ENCODE data around the gene DHX58.

The DHX58 gene

DNA sequence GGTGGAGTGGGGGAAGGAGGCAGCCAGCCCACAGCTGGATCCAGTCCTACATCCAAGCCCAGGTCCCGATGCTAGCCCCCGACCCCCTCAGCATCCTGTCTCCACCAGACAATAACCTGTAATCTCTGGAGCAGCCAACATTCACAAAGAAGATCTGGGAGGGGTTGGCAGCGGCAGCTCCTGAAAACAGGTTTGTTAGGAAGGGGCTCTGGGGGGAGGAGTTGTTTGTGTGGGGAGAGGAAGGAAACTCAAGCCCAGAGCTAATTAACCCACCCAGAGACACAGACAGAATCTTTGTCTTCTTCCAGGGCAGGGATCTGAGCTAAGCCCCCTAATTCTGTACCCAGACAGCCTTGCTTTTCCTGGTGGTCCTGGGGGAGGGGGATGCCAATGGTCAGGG lies 57.5 kb downstream of the DHX58 start:
- no peaks in the 10 kb centered on the region for H3F3A ChIP-seq (ENCODE audit: insufficient read depth, low read length)
- H4K20me1 ChIP-seq (ENCODE audit: insufficient read depth, low read length) = no peaks in the 10 kb centered on the region
- H3K79me2 ChIP-seq (ENCODE audit: low read length) = no peaks in the 10 kb centered on the region
- no peak overlapping the region for H3K4me2 ChIP-seq (ENCODE audit: low read depth, low read length)
- H3K4me1 ChIP-seq (ENCODE audit: low read length) = no peaks in the 10 kb centered on the region
- H3K27ac ChIP-seq (ENCODE audit: low read length) = no peak overlapping the region
- H3K36me3 ChIP-seq (replicated peaks; ENCODE audit: insufficient read depth, low read length) = no peaks in the 10 kb centered on the region
- peaks cover 34% of the 10 kb centered on the region for H3K27me3 ChIP-seq (replicated peaks; ENCODE audit: insufficient read depth, low read length)
- H3K4me3 ChIP-seq (ENCODE audit: low read length) = no peak overlapping the region
- no peaks in the 10 kb centered on the region for H3K9me3 ChIP-seq (replicated peaks; ENCODE audit: insufficient read depth, low read length)
- H3K9me2 ChIP-seq (replicated peaks; ENCODE audit: insufficient read depth, low read length) = no peaks in the 10 kb centered on the region
- no peak for DNase-seq
- no peak for TF ChIP-seq EZH2phosphoT487 (IDR thresholded peaks at IDR 0.05; ENCODE audit: low read length)
- TF ChIP-seq, protein P1, sequence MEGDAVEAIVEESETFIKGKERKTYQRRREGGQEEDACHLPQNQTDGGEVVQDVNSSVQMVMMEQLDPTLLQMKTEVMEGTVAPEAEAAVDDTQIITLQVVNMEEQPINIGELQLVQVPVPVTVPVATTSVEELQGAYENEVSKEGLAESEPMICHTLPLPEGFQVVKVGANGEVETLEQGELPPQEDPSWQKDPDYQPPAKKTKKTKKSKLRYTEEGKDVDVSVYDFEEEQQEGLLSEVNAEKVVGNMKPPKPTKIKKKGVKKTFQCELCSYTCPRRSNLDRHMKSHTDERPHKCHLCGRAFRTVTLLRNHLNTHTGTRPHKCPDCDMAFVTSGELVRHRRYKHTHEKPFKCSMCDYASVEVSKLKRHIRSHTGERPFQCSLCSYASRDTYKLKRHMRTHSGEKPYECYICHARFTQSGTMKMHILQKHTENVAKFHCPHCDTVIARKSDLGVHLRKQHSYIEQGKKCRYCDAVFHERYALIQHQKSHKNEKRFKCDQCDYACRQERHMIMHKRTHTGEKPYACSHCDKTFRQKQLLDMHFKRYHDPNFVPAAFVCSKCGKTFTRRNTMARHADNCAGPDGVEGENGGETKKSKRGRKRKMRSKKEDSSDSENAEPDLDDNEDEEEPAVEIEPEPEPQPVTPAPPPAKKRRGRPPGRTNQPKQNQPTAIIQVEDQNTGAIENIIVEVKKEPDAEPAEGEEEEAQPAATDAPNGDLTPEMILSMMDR (IDR thresholded peaks at IDR 0.05; ENCODE audit: low read length) = no peak
- no peak for TF ChIP-seq EZH2 (optimal IDR thresholded peaks at IDR 0.05; ENCODE audit: low read depth, low read length)
- no peak overlapping the region for H2AFZ ChIP-seq (ENCODE audit: low read length)
- no peak overlapping the region for H3K9ac ChIP-seq (ENCODE audit: low read length)

DNA sequence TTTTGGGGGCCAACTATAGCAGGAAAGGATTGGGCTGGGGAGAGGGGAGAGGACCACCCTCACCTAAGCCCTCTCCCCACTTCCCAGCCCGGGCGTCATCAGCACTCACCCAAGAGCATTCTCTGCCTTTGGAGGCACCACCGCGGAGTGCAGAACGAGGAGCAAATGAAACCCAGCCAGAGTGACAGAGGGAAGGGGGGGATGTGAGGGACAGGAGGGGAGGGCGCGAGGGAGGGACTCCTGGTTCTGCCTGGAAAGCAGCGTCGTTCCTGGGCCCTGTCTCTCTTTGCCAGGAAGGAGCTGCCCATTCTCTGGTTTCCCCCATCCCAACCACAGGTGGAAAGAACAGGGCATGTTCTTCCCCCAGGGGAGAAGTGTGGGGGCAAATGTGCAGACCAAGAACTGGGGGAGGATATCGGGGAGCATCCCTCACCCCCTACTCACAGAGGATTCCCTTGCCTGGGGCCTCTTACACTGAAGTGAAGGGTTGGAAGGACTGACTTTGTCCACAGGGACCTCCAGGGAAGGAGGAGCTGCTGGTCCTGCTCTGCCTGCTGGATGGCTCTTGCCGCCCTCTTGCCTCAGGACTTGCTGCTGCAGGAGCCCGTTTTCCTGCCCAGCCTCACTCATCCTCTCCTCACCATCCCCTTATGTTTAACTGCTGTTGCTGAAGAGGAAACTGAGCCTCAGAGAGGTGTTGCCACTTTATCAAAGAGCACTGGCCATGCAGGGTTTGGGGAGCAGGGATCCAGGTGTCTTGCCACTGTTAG lies 58.6 kb downstream of the DHX58 start:
- no peaks in the 10 kb centered on the region for H3K9me2 ChIP-seq (replicated peaks; ENCODE audit: insufficient read depth, low read length)
- no peaks in the 10 kb centered on the region for H3F3A ChIP-seq (ENCODE audit: insufficient read depth, low read length)
- H3K4me2 ChIP-seq (ENCODE audit: low read depth, low read length) = no peak overlapping the region
- TF ChIP-seq EZH2 (optimal IDR thresholded peaks at IDR 0.05; ENCODE audit: low read depth, low read length) = no peak
- no peak for TF ChIP-seq EZH2phosphoT487 (IDR thresholded peaks at IDR 0.05; ENCODE audit: low read length)
- TF ChIP-seq, protein P1 (IDR thresholded peaks at IDR 0.05; ENCODE audit: low read length) = no peak
- H2AFZ ChIP-seq (ENCODE audit: low read length) = no peak overlapping the region
- H3K27ac ChIP-seq (ENCODE audit: low read length) = no peak overlapping the region
- H3K79me2 ChIP-seq (ENCODE audit: low read length) = no peaks in the 10 kb centered on the region
- no peak overlapping the region for H3K4me3 ChIP-seq (ENCODE audit: low read length)
- no peak overlapping the region for H3K9ac ChIP-seq (ENCODE audit: low read length)
- H3K9me3 ChIP-seq (replicated peaks; ENCODE audit: insufficient read depth, low read length) = no peaks in the 10 kb centered on the region
- no peaks in the 10 kb centered on the region for H4K20me1 ChIP-seq (ENCODE audit: insufficient read depth, low read length)
- DNase-seq = no peak
- H3K4me1 ChIP-seq (ENCODE audit: low read length) = no peaks in the 10 kb centered on the region
- no peaks in the 10 kb centered on the region for H3K36me3 ChIP-seq (replicated peaks; ENCODE audit: insufficient read depth, low read length)
- peaks cover 41% of the 10 kb centered on the region for H3K27me3 ChIP-seq (replicated peaks; ENCODE audit: insufficient read depth, low read length)

DNA sequence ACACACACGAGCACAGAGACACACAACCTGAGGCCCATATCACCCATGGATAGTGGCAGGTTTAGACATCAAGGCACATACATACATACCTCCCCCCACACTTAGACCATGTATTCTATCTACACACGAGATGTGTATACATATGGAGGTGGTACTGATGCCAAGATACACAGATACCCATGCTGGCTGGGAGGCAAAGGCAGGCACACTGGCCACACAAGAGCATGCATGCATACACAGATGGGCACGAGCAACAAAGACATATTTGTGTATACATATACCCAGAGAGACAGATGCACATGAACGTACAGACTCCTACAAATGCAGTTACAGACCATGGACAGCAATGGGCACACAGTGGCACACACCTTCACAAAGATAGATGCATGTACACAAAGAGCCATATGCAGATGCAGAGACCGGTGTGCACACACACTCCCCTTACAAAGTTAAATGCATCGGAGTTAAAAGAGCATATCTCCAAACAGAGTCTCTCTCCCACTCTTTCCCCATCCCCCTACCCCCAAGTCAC lies 60.1 kb downstream of the DHX58 start:
- H3K9ac ChIP-seq (ENCODE audit: low read length) = no peak overlapping the region
- no peaks in the 10 kb centered on the region for H3K9me3 ChIP-seq (replicated peaks; ENCODE audit: insufficient read depth, low read length)
- no peaks in the 10 kb centered on the region for H3K4me1 ChIP-seq (ENCODE audit: low read length)
- H2AFZ ChIP-seq (ENCODE audit: low read length) = no peak overlapping the region
- no peaks in the 10 kb centered on the region for H3K36me3 ChIP-seq (replicated peaks; ENCODE audit: insufficient read depth, low read length)
- no peaks in the 10 kb centered on the region for H3F3A ChIP-seq (ENCODE audit: insufficient read depth, low read length)
- H3K27me3 ChIP-seq (replicated peaks; ENCODE audit: insufficient read depth, low read length) = peaks cover 42% of the 10 kb centered on the region
- no peak overlapping the region for H3K27ac ChIP-seq (ENCODE audit: low read length)
- TF ChIP-seq, protein P1 (IDR thresholded peaks at IDR 0.05; ENCODE audit: low read length) = no peak
- TF ChIP-seq EZH2phosphoT487 (IDR thresholded peaks at IDR 0.05; ENCODE audit: low read length) = no peak
- TF ChIP-seq EZH2 (optimal IDR thresholded peaks at IDR 0.05; ENCODE audit: low read depth, low read length) = no peak
- no peak for DNase-seq
- H3K9me2 ChIP-seq (replicated peaks; ENCODE audit: insufficient read depth, low read length) = no peaks in the 10 kb centered on the region
- no peak overlapping the region for H3K4me2 ChIP-seq (ENCODE audit: low read depth, low read length)
- no peaks in the 10 kb centered on the region for H4K20me1 ChIP-seq (ENCODE audit: insufficient read depth, low read length)
- no peak overlapping the region for H3K4me3 ChIP-seq (ENCODE audit: low read length)
- no peaks in the 10 kb centered on the region for H3K79me2 ChIP-seq (ENCODE audit: low read length)
